Uterus (tissue), 4 donors: ENCODE data around the gene PPP3CA. TPM values are rescaled to one million over a fixed set of nuclear protein-coding genes. Genes with fewer than 3 reads are reported as not detected.

Experiments
- DNase-seq, 2 donors: peaks; one replicate each; pipeline ENCODE4 v3.0.0-alpha.2; 2019 to 2020
- H3K27ac ChIP-seq, 2 donors: fragments of 200-600 bp; sonication (generic); 1 replicate in 1 of 2; 2 replicates in 1 of 2; pipeline ENCODE4 v1.5.1; 2016 to 2018
- H3K27me3 ChIP-seq, 2 donors: fragments of 200-600 bp; sonication (generic); one replicate each; pipeline ENCODE4 v1.5.1; 2018 to 2019; ENCODE audit warnings: control low read depth in 1 of 2
- H3K36me3 ChIP-seq, 2 donors: fragments of 200-600 bp; sonication (generic); one replicate each; pipeline ENCODE4 v1.5.1; 2019; ENCODE audit warnings: control low read depth in 1 of 2
- H3K4me1 ChIP-seq, 2 donors: fragments of 200-600 bp; sonication (generic); one replicate each; pipeline ENCODE4 v1.5.1; 2018 to 2019; ENCODE audit warnings: control low read depth in 1 of 2
- H3K4me3 ChIP-seq, 2 donors: fragments of 200-600 bp; sonication (generic); 1 replicate in 1 of 2; 2 replicates in 1 of 2; pipeline ENCODE4 v1.5.1; 2018 to 2019; ENCODE audit warnings: mild to moderate bottlenecking in 1 of 2
- H3K9me3 ChIP-seq, 2 donors: fragments of 200-600 bp; sonication (generic); one replicate each; pipeline ENCODE4 v1.5.1; 2019; ENCODE audit warnings: control low read depth in 1 of 2
- CTCF ChIP-seq, 4 experiments: fragments of 200-600 bp in 2 of 4; fragments of 450-650 bp in 2 of 4; sonication (generic) in 2 of 4; IDR thresholded peaks; one replicate each; pipeline ENCODE4 v1.5.1; 2016 to 2019; ENCODE audit warnings: antibody characterized with exemption in 4 of 4, mild to moderate bottlenecking in 2 of 4, moderate library complexity in 1 of 4
- POLR2A ChIP-seq, 2 donors: fragments of 450-650 bp; IDR thresholded peaks; one replicate each; pipeline ENCODE4 v1.6.1; 2016; ENCODE audit warnings: antibody characterized with exemption in 2 of 2, mild to moderate bottlenecking in 1 of 2, moderate library complexity in 1 of 2
- intact Hi-C: fragments of 100-400 bp; cut with DNase I; formaldehyde crosslinking; loops from one replicate; pipeline ENCODE4 v1.15.1; 2023; ENCODE audit warnings: low total_unique reads
- total RNA-seq, 4 donors: library from RNA; depleted of rRNA in 3 of 4; stranded (reverse); fragments of >200 nt in 3 of 4; gene quantifications; one replicate each; pipeline versions ENCODE4 v1.1.0 to v1.2.4, GENCODE V29; 2014 to 2023
- donor health status: DM: yes; HTN: yes; CAD: no.

The PPP3CA gene
- total RNA-seq, 4 donors from 2014 or later = 32.8 to 70.0 (median 39.8) TPM

GRCh38 chr4:101287324-101287723 lies 60.0 kb downstream of the PPP3CA start:
- H3K4me3 ChIP-seq = no peak overlapping the region
- no peaks in the 10 kb centered on the region for H3K36me3 ChIP-seq
- TF ChIP-seq CTCF (IDR thresholded peaks at IDR 0.05) = no peak
- no peak for TF ChIP-seq POLR2A (IDR thresholded peaks at IDR 0.05)
- peaks cover 0 to 8% of the 10 kb centered on the region in 2 donors for H3K4me1 ChIP-seq
- no peak for DNase-seq
- H3K9me3 ChIP-seq = no peaks in the 10 kb centered on the region
- intact Hi-C loops = no loop called here
- H3K27ac ChIP-seq = no peak overlapping the region
- no peaks in the 10 kb centered on the region for H3K27me3 ChIP-seq

DNA sequence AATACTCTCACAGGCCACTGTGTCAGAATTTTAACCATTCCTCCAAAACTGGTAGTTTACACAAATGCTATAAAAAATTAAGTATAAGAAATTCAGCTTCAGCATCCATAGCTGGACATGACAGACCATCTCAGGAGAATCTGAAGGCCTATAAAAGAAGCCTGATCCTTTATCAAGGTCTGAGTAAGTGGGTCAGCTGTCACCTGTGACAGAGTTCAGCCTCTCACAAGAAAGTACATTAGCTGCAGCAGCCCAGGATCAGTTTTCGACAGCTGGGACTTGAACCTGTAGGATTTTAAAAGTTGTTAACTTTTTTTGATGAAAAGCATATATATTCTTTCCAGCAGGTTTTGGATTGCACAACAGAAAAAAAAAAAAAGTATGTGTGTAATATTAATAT lies 60.7 kb downstream of the PPP3CA start:
- H3K9me3 ChIP-seq = no peaks in the 10 kb centered on the region
- no peak overlapping the region for H3K27ac ChIP-seq
- TF ChIP-seq POLR2A (IDR thresholded peaks at IDR 0.05) (no peak), CTCF (IDR thresholded peaks at IDR 0.05) (no peak)
- H3K36me3 ChIP-seq = no peaks in the 10 kb centered on the region
- no peak for DNase-seq
- peaks cover 0 to 8% of the 10 kb centered on the region in 2 donors for H3K4me1 ChIP-seq
- intact Hi-C loops = no loop called here
- H3K27me3 ChIP-seq = no peaks in the 10 kb centered on the region
- no peak overlapping the region for H3K4me3 ChIP-seq

- H3K9me3 ChIP-seq = no peaks in the 10 kb centered on the region
- TF ChIP-seq POLR2A (IDR thresholded peaks at IDR 0.05) = no peak
- TF ChIP-seq CTCF (IDR thresholded peaks at IDR 0.05) = no peak
- H3K36me3 ChIP-seq = no peaks in the 10 kb centered on the region
- H3K27me3 ChIP-seq = no peaks in the 10 kb centered on the region
- H3K27ac ChIP-seq = no peak overlapping the region
- peaks cover 0 to 8% of the 10 kb centered on the region in 2 donors for H3K4me1 ChIP-seq
- no peak overlapping the region for H3K4me3 ChIP-seq
- intact Hi-C loops = no loop called here
- no peak for DNase-seq
Observed at GRCh38 chr4:101285985-101286384, 61.3 kb downstream of the PPP3CA start.

- DNase-seq = no peak
- peaks cover 0 to 8% of the 10 kb centered on the region in 2 donors for H3K4me1 ChIP-seq
- TF ChIP-seq POLR2A (IDR thresholded peaks at IDR 0.05) = no peak
- TF ChIP-seq CTCF (IDR thresholded peaks at IDR 0.05) = no peak
- no peak overlapping the region for H3K27ac ChIP-seq
- no peaks in the 10 kb centered on the region for H3K9me3 ChIP-seq
- no peaks in the 10 kb centered on the region for H3K27me3 ChIP-seq
- no peak overlapping the region for H3K4me3 ChIP-seq
- intact Hi-C loops = no loop called here
- no peaks in the 10 kb centered on the region for H3K36me3 ChIP-seq
Observed at GRCh38 chr4:101284546-101284945, 62.8 kb downstream of the PPP3CA start.

DNA sequence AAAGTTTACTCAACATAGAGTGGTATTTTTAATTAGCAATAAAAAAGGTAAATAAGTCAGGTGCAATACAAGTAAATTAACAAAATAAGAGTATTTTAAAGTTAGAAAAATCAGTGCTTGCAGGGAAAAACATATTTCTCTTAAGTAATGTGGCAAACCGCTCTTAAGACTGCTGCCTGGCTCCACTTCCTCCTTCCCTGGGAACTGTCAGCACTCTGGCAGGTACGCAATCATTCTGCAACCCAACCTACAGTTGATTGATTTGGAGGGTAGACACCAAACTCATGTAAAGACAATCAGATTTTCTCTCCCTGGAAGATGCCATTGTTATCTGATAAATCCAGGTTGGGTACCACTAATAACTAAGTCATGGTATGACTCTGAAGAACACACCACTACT lies 63.9 kb downstream of the PPP3CA start:
- TF ChIP-seq POLR2A (IDR thresholded peaks at IDR 0.05) = no peak
- TF ChIP-seq CTCF (IDR thresholded peaks at IDR 0.05) = no peak
- Histone ChIP-seq H3K36me3 (no peaks in the 10 kb centered on the region), H3K27ac (no peak overlapping the region), H3K9me3 (no peaks in the 10 kb centered on the region), H3K27me3 (no peaks in the 10 kb centered on the region), H3K4me1 (peaks cover 0 to 2% of the 10 kb centered on the region in 2 donors), H3K4me3 (no peak overlapping the region)
- intact Hi-C loops = no loop called here
- DNase-seq = no peak
